ENCODE data around the gene PLB1. TPM values are rescaled to one million over a fixed set of nuclear protein-coding genes. Genes with fewer than 3 reads are reported as not detected.

PLB1 gene
- total and polyA plus RNA-seq, 9 of the 15 experiments (the other 6 are each of a cell fraction or from before 2014, with no cell fraction given): 0.01 to 0.09 (median 0.07) TPM; not detected in 2

- TF ChIP-seq MGA (IDR thresholded peaks at IDR 0.05) (no peak), WHSC1 (IDR thresholded peaks at IDR 0.05; ENCODE audit: low read length) (no peak), FOXP1 (CRISPR knock-in tag; IDR thresholded peaks at IDR 0.05) (no peak), CBFA2T3 (IDR thresholded peaks at IDR 0.05) (peak; percentile 39; the same call in 1 of the 2 replicates), MCM2 (IDR thresholded peaks at IDR 0.05; ENCODE audit: low read depth) (no peak), SRSF3 (IDR thresholded peaks at IDR 0.05; ENCODE audit: insufficient read depth, low read length) (no peak), TARDBP (IDR thresholded peaks at IDR 0.05) (no peak), ELF1 (tag; IDR thresholded peaks at IDR 0.05) (no peak), RBM34 (IDR thresholded peaks at IDR 0.05; ENCODE audit: borderline replicate concordance, insufficient read depth, low read length) (no peak), SAFB (IDR thresholded peaks at IDR 0.05; ENCODE audit: borderline replicate concordance, low read depth, low read length) (no peak), FOXA3 (CRISPR knock-in tag; conservative IDR thresholded peaks at IDR 0.05 in 1 of 2, IDR thresholded peaks at IDR 0.05 in 1 of 2) (peak in 1 of 2 experiments; percentile 28; a peak in 1 of 4 replicates), ETV5 (CRISPR knock-in tag; IDR thresholded peaks at IDR 0.05; ENCODE audit: low read depth) (no peak), MEIS2 (IDR thresholded peaks at IDR 0.05; ENCODE audit: partially characterized antibody) (peak; percentile 3), SMARCA4 (IDR thresholded peaks at IDR 0.05) (0 out of 2 replicates have a peak, but pooled peaks have one; percentile 20), GATAD2A (IDR thresholded peaks at IDR 0.05) (no peak), ZFX (CRISPR knock-in tag; IDR thresholded peaks at IDR 0.05) (no peak), DDX20 (tag; IDR thresholded peaks at IDR 0.05; ENCODE audit: low read depth) (no peak), NR1H2 (CRISPR knock-in tag; IDR thresholded peaks at IDR 0.05) (no peak), EP400 (IDR thresholded peaks at IDR 0.05) (no peak), FOSL1 (tag; conservative IDR thresholded peaks at IDR 0.05) (peak; percentile 80)
Measured at GRCh38 chr2:28617502-28618184, 121.8 kb downstream of the PLB1 start (continued).

Measured in K562 (cell line).